ENCODE measurements around the gene TMEM208.

The TMEM208 gene

DNA sequence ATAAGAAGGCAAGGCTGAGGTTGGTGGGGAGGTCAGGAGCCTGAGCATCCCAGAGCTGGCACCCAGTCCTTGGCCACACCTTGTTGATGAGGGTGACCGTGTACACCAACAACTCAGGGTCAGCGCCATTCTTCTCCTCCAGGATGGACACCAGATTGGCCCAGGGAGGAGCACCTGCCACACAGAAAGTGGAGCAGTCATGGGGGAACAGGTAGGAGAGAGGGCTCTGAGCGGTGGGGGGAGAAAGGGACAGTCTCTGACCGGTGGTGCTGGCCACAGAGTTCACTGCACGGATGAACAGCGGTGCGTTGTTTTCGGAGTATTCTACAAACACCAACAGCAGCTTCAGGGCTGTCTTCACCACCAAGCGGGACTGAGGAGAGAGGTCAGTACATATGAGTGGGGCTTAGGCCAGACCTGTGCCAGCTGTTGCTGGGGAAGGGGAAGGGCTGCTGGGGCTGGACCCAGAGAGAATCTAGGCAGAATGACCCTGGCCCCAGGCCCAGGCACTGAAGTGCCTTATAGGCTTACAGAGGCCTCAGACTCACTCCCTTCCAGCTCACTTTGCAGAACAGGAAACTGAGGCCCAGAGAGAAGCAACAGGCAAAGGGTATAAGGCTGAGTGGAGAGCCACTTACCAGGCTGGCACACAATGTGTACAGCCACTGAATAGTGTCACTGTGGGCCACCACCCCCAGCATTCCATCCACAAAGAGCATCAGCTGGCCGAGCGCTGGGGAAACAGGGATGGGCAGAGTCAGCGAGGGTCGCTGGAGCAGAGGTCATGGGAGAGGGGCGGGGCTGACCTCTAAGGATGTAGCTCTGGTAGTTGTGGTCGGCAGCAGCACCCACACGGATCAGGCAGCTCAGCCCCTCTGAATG, 10.7 kb downstream of the TMEM208 start:
- DNase-seq (ENCODE audit: low spot score): no peak

DNA sequence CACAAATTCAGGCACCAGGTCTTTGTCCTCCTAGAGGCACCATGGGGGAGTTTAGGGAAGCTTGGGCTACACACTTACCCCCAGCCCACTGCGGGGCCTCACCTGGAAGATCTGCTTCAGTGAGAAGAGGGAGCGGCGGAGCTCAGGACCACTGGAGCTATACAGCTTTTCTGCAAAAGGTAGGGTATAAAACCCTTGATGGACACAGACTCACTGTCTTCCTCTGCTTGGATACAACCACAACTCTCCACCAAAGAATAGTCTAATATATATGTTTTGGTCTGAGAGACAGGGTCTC, 11.3 kb downstream of the TMEM208 start:
- no peak for DNase-seq (ENCODE audit: low spot score)

DNA sequence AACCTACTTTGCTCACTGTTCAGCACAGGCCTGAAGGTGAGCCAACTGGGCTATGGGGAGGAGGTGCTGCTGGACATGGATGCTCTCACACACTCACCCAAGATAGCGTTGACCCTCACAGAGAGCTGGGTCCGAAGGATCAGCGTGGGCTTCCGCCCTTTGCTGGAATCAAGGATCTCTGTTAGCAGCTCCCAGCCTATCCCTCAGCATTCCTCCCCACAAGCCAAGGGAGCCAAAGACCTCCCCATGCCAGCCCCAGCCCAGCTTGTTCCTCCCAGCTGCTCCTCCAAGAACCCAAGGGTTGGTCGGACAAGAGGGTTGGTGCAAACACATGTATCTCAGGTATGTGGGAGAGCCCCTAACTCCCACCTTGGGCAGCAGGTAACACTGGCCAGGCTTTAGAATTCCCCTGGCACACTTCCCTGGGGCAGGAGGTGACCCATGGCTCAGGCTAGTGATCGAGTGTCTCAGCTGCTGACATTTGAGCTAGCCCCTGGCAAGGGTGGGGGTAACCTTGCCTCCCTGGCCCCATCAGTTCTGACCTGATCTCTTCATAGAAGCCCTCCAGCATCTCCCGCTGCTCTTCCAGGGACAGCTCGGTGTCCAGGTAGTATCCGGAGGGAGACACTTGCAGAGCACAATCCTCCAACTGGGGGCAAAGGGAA, 12.0 kb downstream of the TMEM208 start:
- DNase-seq (ENCODE audit: low spot score): no peak

DNA sequence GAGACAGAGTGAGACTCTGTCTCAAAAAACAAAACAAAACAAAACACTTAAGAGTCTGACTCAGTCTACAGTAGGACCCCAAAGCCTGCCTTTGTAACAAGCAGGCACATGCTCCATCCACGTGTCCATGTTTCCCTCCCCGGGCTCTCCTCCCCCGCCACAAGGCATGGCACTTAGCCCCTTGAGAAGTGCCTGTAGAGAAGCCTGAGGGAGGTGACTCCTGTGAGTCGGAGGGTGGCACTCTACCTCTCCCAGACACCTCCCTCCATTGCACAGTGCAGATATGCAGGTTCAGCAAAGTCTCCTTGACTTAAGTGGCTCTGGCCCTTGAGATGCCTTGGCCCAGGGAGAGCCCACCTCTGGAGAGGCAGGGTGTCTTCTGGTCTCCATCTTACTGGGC, 13.6 kb downstream of the TMEM208 start:
- peak; percentile 40 for DNase-seq (ENCODE audit: low spot score)

DNA sequence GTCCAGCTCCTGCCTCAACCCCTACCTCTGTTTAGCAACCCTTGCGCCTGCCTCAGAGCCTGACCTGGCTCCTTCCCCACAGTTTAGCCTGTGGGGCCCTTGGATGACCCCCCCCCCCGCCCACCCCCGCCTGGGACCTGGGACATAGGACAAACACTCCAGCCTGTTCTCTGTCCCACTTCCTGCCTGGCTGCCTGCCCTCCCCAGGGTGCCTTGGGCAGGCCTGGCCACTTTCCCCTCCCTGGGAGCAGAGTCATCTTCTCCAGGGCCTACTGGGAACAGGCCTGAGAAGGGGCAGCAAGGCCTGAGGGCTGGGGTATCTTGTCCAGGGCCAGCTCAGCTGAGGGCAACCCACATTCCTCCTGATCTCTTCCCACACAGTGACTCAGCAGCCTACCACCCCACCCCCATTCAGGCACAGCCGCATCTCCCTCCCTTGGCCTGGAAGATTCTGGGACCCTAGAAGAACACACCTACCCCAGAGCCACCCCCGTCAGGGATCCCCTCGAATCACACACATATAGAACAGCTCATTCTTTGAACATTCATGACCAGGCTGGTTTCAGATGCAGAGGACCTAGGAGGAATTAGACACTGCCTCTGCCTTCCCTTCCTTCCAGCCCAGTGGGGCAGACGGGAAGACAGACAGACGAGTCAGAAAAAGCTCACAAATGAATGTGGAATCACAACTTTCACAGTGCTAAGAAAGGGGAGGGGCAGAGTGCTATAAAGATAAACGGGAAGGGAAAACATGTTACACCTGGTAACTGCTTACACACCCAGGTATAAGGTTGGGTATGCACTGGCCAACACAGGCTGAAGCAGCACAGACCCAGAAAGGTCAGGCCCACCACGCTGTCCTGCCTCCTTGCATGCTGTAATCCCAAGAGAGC, 14.3 kb downstream of the TMEM208 start:
- no peak for DNase-seq (ENCODE audit: low spot score)

DNA sequence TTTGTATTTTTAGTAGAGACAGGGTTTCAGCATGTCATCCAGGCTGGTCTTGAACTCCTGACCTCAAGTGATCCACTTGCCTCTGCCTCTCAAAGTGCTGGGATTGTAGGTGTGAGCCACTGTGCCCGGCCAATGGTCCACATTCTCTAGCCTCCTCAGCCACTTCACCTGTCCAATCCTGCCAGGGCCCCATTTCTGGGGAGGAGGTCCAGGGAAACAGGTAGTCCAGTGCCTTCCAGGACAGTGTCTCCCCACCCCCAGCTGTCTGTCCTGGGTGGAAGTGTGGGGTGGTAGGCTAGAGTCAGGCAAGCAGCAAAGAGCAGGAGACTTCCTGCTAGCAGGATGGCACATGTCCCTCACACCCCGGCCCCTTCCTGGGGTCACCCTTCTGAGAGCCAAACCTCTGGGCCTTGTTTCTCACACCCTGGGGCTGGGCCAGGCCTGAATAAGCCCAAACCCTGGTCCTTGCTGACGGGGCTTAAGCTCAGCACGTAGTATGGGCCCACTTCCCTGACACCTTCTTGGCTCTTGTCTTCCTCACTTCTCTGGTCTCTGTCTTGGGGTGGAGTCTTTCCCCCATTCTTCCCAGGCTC, 15.3 kb downstream of the TMEM208 start:
- DNase-seq (ENCODE audit: low spot score): no peak

DNA sequence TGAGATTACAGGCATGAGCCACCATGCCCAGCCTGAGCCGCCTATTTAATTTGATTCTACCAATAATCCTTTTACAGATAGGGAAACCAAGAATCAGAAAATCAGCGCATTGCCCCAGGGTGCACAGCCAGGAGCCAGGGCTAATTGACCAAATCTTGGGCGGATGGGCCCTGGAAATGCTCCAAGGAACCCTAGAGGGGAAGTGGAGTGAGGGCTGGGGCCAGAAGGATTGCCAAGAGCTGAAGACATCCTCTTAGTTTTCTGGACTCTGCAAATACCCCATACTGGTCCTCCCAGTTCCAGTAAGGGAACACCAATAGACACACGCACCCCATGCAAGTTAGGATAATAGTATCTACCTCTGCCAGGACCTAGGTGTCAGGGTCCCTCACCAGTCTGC, 16.6 kb downstream of the TMEM208 start:
- DNase-seq (ENCODE audit: low spot score): no peak

DNA sequence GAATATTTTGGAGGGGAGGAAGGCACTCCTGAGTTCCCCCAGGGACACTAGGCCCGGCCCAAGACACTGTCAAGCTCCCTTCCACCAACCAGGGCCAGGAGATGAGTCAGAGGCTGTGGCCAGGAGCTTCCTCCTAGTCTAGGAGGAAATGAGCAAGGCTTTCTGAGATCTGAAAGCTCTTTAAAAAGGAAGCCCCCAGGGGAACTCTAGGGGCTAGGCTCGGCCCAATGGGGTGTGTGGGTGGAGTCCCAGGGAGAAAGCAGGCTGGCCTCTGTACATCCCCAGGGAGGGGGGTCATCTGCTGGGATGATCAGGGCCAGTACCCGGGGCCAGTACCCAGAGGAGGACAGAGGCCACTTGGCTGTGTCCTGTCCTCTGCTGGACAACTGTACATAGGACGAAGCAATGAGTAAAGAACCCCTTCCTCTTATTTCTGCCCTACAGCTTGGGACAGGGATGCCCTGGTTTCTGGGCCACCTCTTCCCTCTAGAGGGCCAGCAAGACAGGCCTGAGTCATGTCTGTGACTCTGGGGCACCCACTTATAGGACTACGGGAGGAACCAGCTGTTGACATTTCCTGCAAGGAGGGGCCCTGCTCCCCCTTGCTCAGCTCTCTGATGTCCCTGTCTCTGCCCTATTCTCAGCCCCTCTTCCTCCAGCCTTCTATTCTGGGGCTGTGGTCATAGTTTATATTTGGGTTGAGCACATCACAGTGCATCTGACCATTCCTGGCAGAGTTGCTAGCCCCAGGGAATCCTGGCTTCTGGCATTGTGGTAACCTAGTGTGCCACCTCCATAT, 17.7 kb downstream of the TMEM208 start:
- no peak for DNase-seq (ENCODE audit: low spot score)

DNA sequence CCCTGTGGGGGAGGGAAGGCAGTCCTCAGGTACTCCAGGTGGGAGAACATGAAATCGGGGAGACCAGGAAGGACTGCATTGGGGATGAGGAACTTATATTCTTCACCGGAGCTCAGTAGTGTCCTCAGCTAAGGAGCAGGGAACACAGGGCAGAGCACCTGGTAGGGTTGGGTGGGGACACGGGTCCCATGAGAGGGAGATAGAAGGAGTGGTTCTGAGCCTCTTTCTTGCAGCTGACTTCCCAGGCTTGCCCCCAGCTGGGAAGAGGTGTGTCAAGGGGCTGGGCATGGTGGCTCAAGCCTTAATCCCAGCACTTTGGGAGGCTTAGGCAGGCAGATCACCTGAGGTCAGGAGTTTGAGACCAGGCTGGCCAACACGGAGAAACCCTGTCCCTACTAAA, 18.3 kb downstream of the TMEM208 start:
- DNase-seq (ENCODE audit: low spot score): no peak

DNA sequence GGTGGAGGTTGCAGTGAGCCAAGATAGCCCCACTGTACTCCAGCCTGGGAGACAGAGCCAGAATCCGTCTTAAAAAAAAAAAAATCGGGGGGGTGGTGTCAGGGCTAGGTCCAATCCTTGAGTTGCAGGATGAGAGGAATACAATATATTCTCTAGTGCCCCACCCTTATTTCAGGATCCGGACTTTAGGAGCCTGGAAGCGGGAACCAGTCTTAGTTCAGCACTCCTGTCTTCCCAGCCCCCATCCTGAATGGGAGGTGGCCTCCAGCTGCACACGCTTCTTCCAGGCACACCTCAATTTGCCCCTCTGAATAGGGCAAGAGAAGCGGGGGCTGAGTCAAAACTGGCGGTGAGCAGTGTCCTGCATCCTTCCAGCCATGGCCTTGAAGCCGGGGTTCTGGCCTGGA, 18.7 kb downstream of the TMEM208 start:
- no peak for DNase-seq (ENCODE audit: low spot score)

DNA sequence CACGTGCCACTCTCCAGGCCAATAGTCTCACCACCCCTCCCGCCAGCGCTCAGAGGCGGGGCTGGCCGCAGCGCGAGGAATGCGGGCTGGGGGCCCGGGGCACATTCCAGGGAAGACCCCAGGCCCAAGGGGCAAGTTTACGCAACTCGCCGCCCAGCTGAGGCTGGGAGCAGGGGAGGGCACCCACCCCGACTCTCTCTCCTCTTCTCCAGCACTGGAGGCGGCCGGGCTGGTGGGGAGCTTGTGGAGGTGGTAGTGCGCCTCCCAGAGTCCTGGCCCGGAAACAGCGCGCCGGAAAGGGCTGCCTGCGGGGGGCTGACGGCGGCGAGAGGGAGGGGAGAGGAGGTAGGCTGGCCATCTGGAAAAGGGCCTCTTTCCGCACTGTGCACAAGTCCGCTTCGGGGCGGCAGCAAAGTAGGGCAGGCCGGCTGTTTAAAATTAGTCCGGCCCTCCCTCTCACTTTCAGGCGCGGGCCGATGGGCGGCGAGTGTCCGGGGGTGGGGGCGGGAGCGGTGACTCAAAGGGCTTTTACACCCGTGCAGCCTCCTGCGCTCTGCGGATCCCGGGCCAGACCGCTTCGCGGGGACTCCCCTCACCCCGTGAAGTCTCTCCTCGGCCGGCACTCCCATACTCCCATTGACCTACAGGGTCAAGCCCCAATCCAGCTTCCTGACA, 19.3 kb downstream of the TMEM208 start:
- no peak for DNase-seq (ENCODE audit: low spot score)

DNA sequence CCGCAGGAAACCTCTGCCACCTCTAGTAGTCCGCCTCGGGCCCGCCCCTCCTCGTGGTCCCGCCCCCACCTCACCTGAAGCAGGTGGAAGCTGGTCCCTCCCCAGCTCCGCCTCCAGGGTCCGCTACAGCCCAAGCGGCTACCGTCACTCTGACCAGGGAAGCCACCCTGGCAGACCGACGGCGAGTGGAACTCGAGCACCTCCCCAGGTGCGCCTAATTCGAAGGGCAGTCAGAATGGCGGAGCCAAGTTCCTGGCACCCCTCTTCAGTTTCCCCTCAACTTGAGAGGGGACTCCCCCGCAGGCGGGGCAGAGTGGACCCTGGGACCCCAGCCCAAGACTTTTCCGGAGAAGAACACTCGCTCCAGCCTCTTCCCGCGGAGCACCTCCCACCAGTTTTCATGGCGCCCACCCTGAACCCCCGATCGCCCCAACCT, 19.8 kb downstream of the TMEM208 start:
- DNase-seq (ENCODE audit: low spot score): peak; percentile 65

DNA sequence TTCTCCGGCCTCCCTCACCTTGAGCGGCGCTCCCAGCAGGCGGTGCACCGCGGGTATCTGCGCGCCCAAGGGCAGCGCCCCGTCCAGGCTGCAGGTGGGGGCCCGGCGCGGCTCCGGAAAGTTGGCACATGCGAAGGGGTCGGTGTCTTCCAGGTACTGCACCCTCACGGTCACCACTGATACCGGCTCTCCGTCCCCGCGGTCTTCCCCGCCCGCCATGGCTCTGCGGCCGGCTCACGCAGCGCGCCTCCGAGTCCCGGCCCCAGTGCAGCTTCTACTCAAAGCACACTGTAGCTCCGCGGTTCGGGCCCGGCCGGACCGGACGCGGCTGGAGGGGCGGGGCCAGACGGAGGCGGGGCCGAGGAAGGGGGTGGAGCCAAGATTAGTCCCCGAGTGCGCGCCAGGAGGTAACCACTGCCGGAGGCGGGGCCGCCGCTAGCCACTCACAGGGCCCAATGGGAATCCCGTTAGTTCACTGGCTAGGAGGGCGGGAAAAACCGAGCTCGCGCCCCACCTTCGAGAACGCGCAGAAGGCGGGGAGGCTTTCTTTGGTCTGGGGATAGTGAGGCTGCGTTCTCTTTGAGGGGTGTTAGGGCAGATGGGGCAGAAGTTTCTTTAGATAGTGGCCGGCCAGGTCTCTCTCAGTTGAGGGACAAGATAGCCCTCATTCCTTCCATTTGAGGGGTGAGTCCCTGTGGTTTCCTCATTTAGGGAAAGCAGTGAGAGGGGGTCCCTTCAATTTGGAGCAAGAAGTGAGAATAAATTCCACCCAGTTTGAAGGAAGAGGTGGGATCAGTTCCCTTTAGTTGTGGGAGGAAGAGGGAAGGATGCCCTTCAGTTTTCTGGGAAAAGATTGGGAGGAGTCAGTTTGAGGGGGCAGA, 20.5 kb downstream of the TMEM208 start, which contains the start of gene FHOD1:
TSS of gene FHOD1 (minus strand) at position 290 of the 881 bp plus-strand sequence. CDS start at position 219, 71 bp downstream.
- DNase-seq (ENCODE audit: low spot score): peak; percentile 93

DNA sequence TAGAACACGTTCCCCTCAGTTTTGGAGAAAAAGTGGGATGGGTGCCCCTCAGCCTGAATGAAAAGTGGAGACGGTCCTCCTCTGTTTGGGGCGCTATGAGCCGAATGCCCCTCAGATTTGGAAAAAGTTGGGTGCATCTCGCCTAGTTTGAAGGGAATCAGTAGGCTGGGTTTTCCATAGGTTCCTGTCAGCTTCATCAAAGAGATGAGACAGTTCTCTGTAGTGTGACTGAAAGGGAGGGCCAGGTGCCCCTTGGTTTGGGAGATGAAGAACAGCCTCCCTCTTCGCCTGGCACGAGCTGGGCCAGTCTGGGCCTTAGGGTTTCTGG, 21.1 kb downstream of the TMEM208 start:
- no peak for DNase-seq (ENCODE audit: low spot score)

DNA sequence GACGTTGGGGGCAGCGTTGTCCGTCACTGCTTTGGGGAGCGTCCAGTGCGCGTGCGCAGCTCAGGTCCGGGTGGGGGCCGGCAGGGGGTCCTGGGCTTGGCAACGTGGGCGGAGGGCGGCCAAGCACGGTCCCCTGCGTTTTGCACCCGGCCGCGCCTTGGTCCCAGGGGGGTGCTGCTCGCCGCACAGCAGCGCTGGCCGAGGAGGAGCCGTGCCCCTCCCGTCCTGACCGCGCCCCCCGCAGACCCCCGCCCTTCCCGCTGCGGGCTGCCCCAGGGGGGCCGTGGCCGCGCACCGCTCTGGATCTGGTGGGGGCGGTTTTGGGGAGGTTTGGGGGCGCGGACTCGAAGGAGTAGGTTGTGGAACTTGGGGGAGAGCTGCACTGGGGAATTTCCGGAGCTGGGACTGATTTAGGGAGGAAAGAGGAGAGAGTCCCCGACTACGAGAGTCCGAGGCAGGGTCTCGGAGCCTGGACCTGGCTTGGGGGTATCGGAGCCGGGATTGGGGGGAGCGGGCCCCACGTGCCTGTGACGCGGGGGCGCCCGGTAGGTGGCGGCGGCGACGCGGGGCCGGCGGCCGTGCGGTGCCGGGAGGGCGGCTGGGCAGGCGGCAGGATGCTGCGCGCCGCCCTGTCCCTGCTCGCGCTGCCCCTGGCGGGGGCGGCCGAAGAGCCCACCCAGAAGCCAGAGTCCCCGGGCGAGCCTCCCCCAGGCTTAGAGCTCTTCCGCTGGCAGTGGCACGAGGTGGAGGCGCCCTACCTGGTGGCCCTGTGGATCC, 21.7 kb downstream of the TMEM208 start, which contains the start of gene SLC9A5:
TSS of gene SLC9A5 (plus strand) at position 579 of the 777 bp plus-strand sequence. CDS start at position 615, 36 bp downstream.
- DNase-seq (ENCODE audit: low spot score): no peak

DNA sequence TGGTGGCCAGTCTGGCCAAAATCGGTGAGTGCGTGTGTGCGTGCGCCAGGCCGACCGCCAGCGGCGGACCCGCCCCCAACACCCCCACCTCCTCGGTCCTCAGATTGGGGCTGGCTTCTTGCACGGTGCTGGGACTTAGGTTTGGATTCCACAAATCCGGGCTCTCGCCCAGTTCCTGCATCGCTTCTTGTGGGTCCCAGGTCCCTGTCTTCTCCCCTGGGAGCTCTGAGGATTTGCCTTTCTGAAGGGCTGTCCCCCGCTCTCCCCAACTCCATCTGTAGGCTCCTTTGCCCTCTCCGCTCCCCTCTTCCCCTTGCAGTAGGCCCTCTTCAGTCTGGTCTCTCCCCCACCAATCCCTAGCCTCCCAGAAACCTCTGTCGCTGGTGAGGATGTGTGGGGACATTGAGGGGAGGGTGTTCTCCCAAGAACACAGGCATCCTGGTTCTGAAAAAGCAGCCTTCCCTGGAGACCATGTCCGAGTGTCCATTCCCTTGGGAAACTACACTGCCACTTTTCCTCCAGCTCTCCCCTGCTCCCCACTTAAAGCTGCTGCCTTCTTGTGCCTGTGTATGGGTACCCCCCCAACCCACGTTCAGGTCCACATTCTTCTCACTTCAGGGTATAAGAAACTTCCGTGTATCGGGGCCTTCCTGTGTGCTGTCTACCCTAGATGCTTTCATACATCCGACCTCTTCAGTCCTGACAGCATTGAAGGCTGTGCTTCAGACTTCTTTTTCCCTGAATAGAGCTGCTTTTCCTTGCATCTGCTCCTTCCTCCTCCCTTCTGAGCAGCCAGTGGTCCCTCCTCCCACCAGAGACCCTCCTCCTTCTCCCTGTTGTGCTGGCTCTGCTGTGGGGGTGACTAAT, 22.5 kb downstream of the TMEM208 start:
- no peak for DNase-seq (ENCODE audit: low spot score)

DNA sequence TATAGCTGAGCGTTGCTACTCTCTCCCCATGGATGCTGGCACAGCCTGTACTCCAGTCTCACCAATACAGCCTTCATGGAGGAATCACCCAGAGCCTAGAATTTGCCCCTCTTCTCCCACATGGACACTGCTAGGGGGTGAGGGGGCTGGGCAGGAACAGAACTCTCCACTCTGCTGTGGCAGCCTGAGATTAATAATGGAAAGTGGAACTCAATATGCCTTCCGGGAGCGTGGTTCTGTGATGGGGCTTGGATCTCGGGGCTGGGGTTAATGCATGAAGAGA, 23.1 kb downstream of the TMEM208 start:
- DNase-seq (ENCODE audit: low spot score): no peak

All from hematopoietic multipotent progenitor cell treated with erythropoietin and hydrocortisone succinate and interleukin-3 and kit ligand, for 17 days (in vitro differentiated cells).